Esophagus muscularis mucosa (tissue), 4 donors: ENCODE data around the gene PRB4.
A peak's percentile ranks its signal among the peaks of the same experiment; 100 is the strongest.

ENCODE experiments used
- CTCF ChIP-seq, 3 experiments: fragments of 200-600 bp in 2 of 3; fragments of 450-650 bp in 1 of 3; sonication (generic) in 2 of 3; IDR thresholded peaks; one replicate each; pipeline ENCODE4 v1.5.1; 2017 to 2019; ENCODE audit warnings: antibody characterized with exemption in 3 of 3, mild to moderate bottlenecking in 2 of 3, moderate library complexity in 1 of 3
- EP300 ChIP-seq: sonication (generic); formaldehyde crosslinking; IDR thresholded peaks from one replicate; pipeline ENCODE4 v1.6.1; 2017; ENCODE audit warnings: antibody characterized with exemption
- POLR2A ChIP-seq: fragments of 450-650 bp; IDR thresholded peaks from one replicate; pipeline ENCODE4 v1.6.1; 2017; ENCODE audit warnings: antibody characterized with exemption, moderate library complexity, mild to moderate bottlenecking, low read depth
- POLR2AphosphoS5 ChIP-seq, 2 donors: sonication (generic); formaldehyde crosslinking; IDR thresholded peaks; one replicate each; pipeline ENCODE4 v1.6.1; 2017; ENCODE audit warnings: antibody characterized with exemption in 2 of 2

GRCh38 chr12:11347810-11348209, 37.6 kb upstream of the PRB4 start:
- TF ChIP-seq CTCF (IDR thresholded peaks at IDR 0.05): peak in 1 of 3 experiments; percentile 7
- TF ChIP-seq POLR2A: no peak
- no peak for TF ChIP-seq EP300
- TF ChIP-seq POLR2AphosphoS5 (IDR thresholded peaks at IDR 0.05): no peak
